H1 (cell line): Measurements from ENCODE around the gene NOC4L. TPM values are rescaled to one million over a fixed set of nuclear protein-coding genes. Genes with fewer than 3 reads are reported as not detected.

ENCODE experiments used
- CTCF ChIA-PET: fragments of 300-600 bp; sonication (Branson Sonifier 250); formaldehyde crosslinking; loops from one replicate; lab custom pipeline; 2021; ENCODE audit not compliant: partially characterized antibody; lab: Charles Lee
- POLR2A ChIA-PET: fragments of 300-600 bp; sonication (Branson Sonifier 250); formaldehyde crosslinking; loops from one replicate; lab custom pipeline; 2021; ENCODE audit warnings: inconsistent platforms; ENCODE audit not compliant: partially characterized antibody; lab: Charles Lee
- DNase-seq, 2 experiments: peaks; one replicate each; pipeline versions ENCODE4 v3.0.0 to v3.0.0-alpha.2; 2010 to 2022; ENCODE audit warnings: low spot score in 2 of 2, low read depth in 1 of 2, mixed read lengths in 1 of 2
- FAIRE-seq: peaks from 2 replicates; lab custom pipeline; 2011; peaks lifted over from hg19 to GRCh38; lab: Jason Lieb, UNC
- H2AFZ ChIP-seq: 2 replicates; pipeline ENCODE4 v1.8.1; 2012; ENCODE audit warnings: low read length, inconsistent platforms
- H2AK5ac ChIP-seq: 2 replicates; pipeline ENCODE4 v1.6.1; 2013; ENCODE audit warnings: low read depth, low read length
- H2BK120ac ChIP-seq: replicated peaks from 2 replicates; pipeline ENCODE3; 2013; ENCODE audit warnings: low read depth, low read length, inconsistent platforms
- H2BK12ac ChIP-seq: 2 replicates; pipeline ENCODE4 v1.6.1; 2013; ENCODE audit warnings: low read depth, low read length
- H2BK15ac ChIP-seq: 2 replicates; pipeline ENCODE4 v1.6.1; 2013; ENCODE audit warnings: low read length
- H2BK20ac ChIP-seq: 2 replicates; pipeline ENCODE4 v1.6.1; 2013; ENCODE audit warnings: low read length
- H2BK5ac ChIP-seq: 2 replicates; pipeline ENCODE4 v1.6.1; 2013; ENCODE audit warnings: low read depth, low read length
- H3K14ac ChIP-seq: 2 replicates; pipeline ENCODE4 v1.6.1; 2013; ENCODE audit warnings: inconsistent platforms; ENCODE audit not compliant: insufficient read length
- H3K18ac ChIP-seq: 2 replicates; pipeline ENCODE4 v1.6.1; 2013; ENCODE audit warnings: low read length; ENCODE audit errors: extremely low read depth
- H3K23ac ChIP-seq: 2 replicates; pipeline ENCODE4 v1.6.1; 2013; ENCODE audit warnings: inconsistent platforms; ENCODE audit not compliant: insufficient read length
- H3K23me2 ChIP-seq: 2 replicates; pipeline ENCODE4 v1.6.1; 2013; ENCODE audit warnings: low read depth, low read length
- H3K27ac ChIP-seq: 2 replicates; pipeline ENCODE4 v1.6.1; 2011; ENCODE audit warnings: low read depth, low read length, inconsistent platforms
- H3K27me3 ChIP-seq, 4 experiments: replicated peaks in 1 of 4; 1 replicate in 1 of 4; 2 replicates in 3 of 4; pipeline versions ENCODE4 v1.6.1 to v1.8.1; 2011 to 2013; ENCODE audit warnings: low read length in 3 of 4, mild to moderate bottlenecking in 3 of 4, inconsistent platforms in 2 of 4, mixed read lengths in 2 of 4, moderate library complexity in 1 of 4; ENCODE audit not compliant: control insufficient read depth in 3 of 4, insufficient read depth in 3 of 4; ENCODE audit errors: extremely low read depth in 1 of 4
- H3K36me3 ChIP-seq, 4 experiments: 2 replicates each; pipeline versions ENCODE4 v1.6.1 to v1.8.1; 2011 to 2013; ENCODE audit warnings: mild to moderate bottlenecking in 4 of 4, low read length in 3 of 4, moderate library complexity in 2 of 4, control low read depth in 1 of 4, inconsistent platforms in 1 of 4; ENCODE audit not compliant: insufficient read depth in 4 of 4, control insufficient read depth in 2 of 4
- H3K4ac ChIP-seq: replicated peaks from 2 replicates; pipeline ENCODE3; 2013; ENCODE audit warnings: low read length, low read depth, mixed read lengths, inconsistent platforms; ENCODE audit not compliant: insufficient read length
- H3K4me1 ChIP-seq, 4 experiments: replicated peaks in 1 of 4; 1 replicate in 1 of 4; 2 replicates in 3 of 4; pipeline versions ENCODE4 v1.6.1 to v1.8.1; 2011 to 2013; ENCODE audit warnings: low read length in 3 of 4, inconsistent platforms in 2 of 4, mixed read lengths in 1 of 4; ENCODE audit not compliant: insufficient read depth in 4 of 4, control insufficient read depth in 3 of 4
- H3K4me2 ChIP-seq, 2 experiments: 2 replicates each; pipeline versions ENCODE4 v1.6.1 to v1.8.1; 2011 to 2013; ENCODE audit warnings: low read depth in 2 of 2, low read length in 2 of 2, control low read depth in 1 of 2, inconsistent platforms in 1 of 2, mild to moderate bottlenecking in 1 of 2; ENCODE audit not compliant: insufficient read depth in 1 of 2
- H3K4me3 ChIP-seq, 4 experiments: fragments of 200-600, 300-600 bp in 1 of 4; sonication (generic), shearing (Covaris generic), sonication (Bioruptor Twin) in 1 of 4; 2 replicates each; pipeline versions ENCODE4 v1.5.1 to v1.8.1; 2011 to 2016; ENCODE audit warnings: low read length in 4 of 4, low read depth in 3 of 4, control low read depth in 2 of 4, inconsistent platforms in 2 of 4, mild to moderate bottlenecking in 2 of 4, mixed read lengths in 1 of 4, moderate library complexity in 1 of 4; ENCODE audit not compliant: insufficient read depth in 2 of 4; ENCODE audit errors: extremely low read depth in 1 of 4
- H3K56ac ChIP-seq: replicated peaks from 2 replicates; pipeline ENCODE3; 2013; ENCODE audit warnings: low read depth, mild to moderate bottlenecking, mixed read lengths, low read length, inconsistent platforms; ENCODE audit not compliant: insufficient read length
- H3K79me1 ChIP-seq: 2 replicates; pipeline ENCODE4 v1.6.1; 2013; ENCODE audit warnings: low read depth, low read length, control low read depth
- H3K79me2 ChIP-seq, 2 experiments: 2 replicates each; pipeline versions ENCODE4 v1.6.1 to v1.8.1; 2012 to 2013; ENCODE audit warnings: low read length in 2 of 2, mild to moderate bottlenecking in 2 of 2, inconsistent platforms in 1 of 2; ENCODE audit not compliant: insufficient read depth in 2 of 2, control insufficient read depth in 1 of 2
- H3K9ac ChIP-seq, 4 experiments: replicated peaks in 1 of 4; 1 replicate in 1 of 4; 2 replicates in 3 of 4; pipeline versions ENCODE4 v1.6.1 to v1.8.1; 2011 to 2013; ENCODE audit warnings: low read depth in 3 of 4, low read length in 3 of 4, control low read depth in 2 of 4, mild to moderate bottlenecking in 2 of 4, moderate library complexity in 2 of 4, inconsistent platforms in 1 of 4; ENCODE audit errors: extremely low read depth in 1 of 4
- H3K9me3 ChIP-seq, 2 experiments: 2 replicates each; pipeline versions ENCODE4 v1.6.1 to v1.8.1; 2012 to 2013; ENCODE audit warnings: mild to moderate bottlenecking in 2 of 2, moderate library complexity in 2 of 2, control low read depth in 1 of 2, inconsistent platforms in 1 of 2, low read depth in 1 of 2, low read length in 1 of 2, mixed read lengths in 1 of 2; ENCODE audit not compliant: insufficient read depth in 2 of 2
- H4K20me1 ChIP-seq, 2 experiments: replicated peaks in 1 of 2; 2 replicates each; pipeline versions ENCODE3 to v1.8.1; 2011 to 2013; ENCODE audit warnings: inconsistent platforms in 2 of 2, low read length in 2 of 2, mild to moderate bottlenecking in 1 of 2; ENCODE audit not compliant: insufficient read depth in 2 of 2, control insufficient read depth in 1 of 2
- H4K5ac ChIP-seq: 2 replicates; pipeline ENCODE4 v1.6.1; 2013; ENCODE audit warnings: low read length, low read depth, mixed read lengths, inconsistent platforms; ENCODE audit not compliant: insufficient read length
- H4K8ac ChIP-seq: 2 replicates; pipeline ENCODE4 v1.8.0; 2013; ENCODE audit warnings: mild to moderate bottlenecking, moderate library complexity, low read length, inconsistent platforms; ENCODE audit not compliant: insufficient read depth; ENCODE audit errors: extremely low read depth
- H4K91ac ChIP-seq: replicated peaks from 2 replicates; pipeline ENCODE3; 2013; ENCODE audit warnings: low read length, mixed read lengths, inconsistent platforms; ENCODE audit not compliant: insufficient read length
- ASH2L ChIP-seq: fragments of 200-600, 300-600 bp; sonication (generic); IDR thresholded peaks from one replicate; pipeline ENCODE4 v1.7.1; 2017; ENCODE audit warnings: low read length
- FOSL1 ChIP-seq: IDR thresholded peaks from 2 replicates; pipeline ENCODE4 v1.6.1; 2011; ENCODE audit warnings: mild to moderate bottlenecking, low read depth, low read length, moderate library complexity; ENCODE audit not compliant: insufficient read depth
- KDM1A ChIP-seq: fragments of 200-600, 300-600 bp; sonication (generic); IDR thresholded peaks from 2 replicates; pipeline ENCODE4 v1.7.1; 2016; ENCODE audit warnings: mild to moderate bottlenecking, low read length, borderline replicate concordance
- KDM5A ChIP-seq: fragments of 200-600 bp; IDR thresholded peaks from 2 replicates; pipeline ENCODE4 v1.7.1; 2012; ENCODE audit warnings: mild to moderate bottlenecking, low read length, inconsistent platforms, mixed read lengths
- PHF8 ChIP-seq: fragments of 200-600 bp; sonication (generic); conservative IDR thresholded peaks from 2 replicates; pipeline ENCODE4 v1.7.1; 2012; ENCODE audit warnings: low read depth, mild to moderate bottlenecking, inconsistent platforms, low read length, moderate library complexity
- POLR2A ChIP-seq, 2 experiments: IDR thresholded peaks; 1 replicate in 1 of 2; 2 replicates in 1 of 2; pipeline ENCODE4 v1.6.1; 2011; ENCODE audit warnings: low read depth in 2 of 2, low read length in 2 of 2, mild to moderate bottlenecking in 2 of 2; ENCODE audit errors: control extremely low read depth in 1 of 2
- RFX5 ChIP-seq: IDR thresholded peaks from 2 replicates; pipeline ENCODE4 v1.6.1; 2011; ENCODE audit warnings: low read depth, low read length, improper control_type of control experiment, borderline replicate concordance
- SP2 ChIP-seq: IDR thresholded peaks from 2 replicates; pipeline ENCODE4 v1.6.1; 2012; ENCODE audit warnings: mild to moderate bottlenecking, low read length, inconsistent platforms
- SP4 ChIP-seq: IDR thresholded peaks from 2 replicates; pipeline ENCODE4 v1.6.1; 2012; ENCODE audit warnings: low read length, inconsistent platforms
- SUZ12 ChIP-seq: fragments of 200-600 bp; sonication (generic); IDR thresholded peaks from 2 replicates; pipeline ENCODE4 v1.6.1; 2012; ENCODE audit warnings: mild to moderate bottlenecking, inconsistent platforms, low read length, moderate library complexity, mixed read lengths
- TCF12 ChIP-seq: IDR thresholded peaks from 2 replicates; pipeline ENCODE4 v1.6.1; 2011; ENCODE audit warnings: low read depth, mild to moderate bottlenecking, low read length
- TEAD4 ChIP-seq: IDR thresholded peaks from 2 replicates; pipeline ENCODE4 v1.6.1; 2012; ENCODE audit warnings: low read depth, low read length, inconsistent platforms, mixed read lengths
- WGBS, 2 experiments: shearing (Covaris generic) in 1 of 2; methylation state at CpG; one replicate each; pipeline versions ENCODE4 v1.1.6 to v1.1.7; 2013 to 2015; ENCODE audit warnings: low lambda C conversion rate in 2 of 2, mixed read lengths in 2 of 2, inconsistent platforms in 1 of 2, low coverage in 1 of 2, missing lambda C conversion rate in 1 of 2; ENCODE audit not compliant: insufficient replicate concordance in 2 of 2, insufficient coverage in 1 of 2, insufficient read length in 1 of 2; ENCODE audit errors: extremely low coverage in 1 of 2, missing lambda C conversion rate in 1 of 2; 5-methylcytosine and 5-hydroxymethylcytosine counted together
- polyA plus RNA-seq, 7 experiments: library from polyadenylated mRNA; depleted of rRNA in 3 of 7; stranded (reverse) in 5 of 7; unstranded in 2 of 7; fragments of >200 nt in 5 of 7; fragments of 200-250 nt in 2 of 7; gene quantifications; 1 replicate in 5 of 7; 2 replicates in 1 of 7; 4 replicates in 1 of 7; pipeline versions ENCODE4 v1.2.1 to v1.2.3, GENCODE V29; 2011 to 2013; ENCODE audit warnings: missing spikeins in 2 of 7, mixed read lengths in 2 of 7
- total RNA-seq: library from RNA; stranded (reverse); fragmentation: NEBNext Ultra II Directional; extraction: Animal tissue kit (Norgen Biotek cat#: 25700); gene quantifications from 2 replicates; pipeline ENCODE4 v1.2.1, GENCODE V29; 2021
- TF ChIP-seq, protein P1 (sequence below): IDR thresholded peaks from 2 replicates; pipeline ENCODE4 v1.6.1; 2012; ENCODE audit warnings: low read length, inconsistent platforms

NOC4L gene
- total and polyA plus RNA-seq, 2 of the 8 experiments (the other 6 are each of a cell fraction or from before 2014, with no cell fraction given) = 26.8 to 40.3 TPM

DNA sequence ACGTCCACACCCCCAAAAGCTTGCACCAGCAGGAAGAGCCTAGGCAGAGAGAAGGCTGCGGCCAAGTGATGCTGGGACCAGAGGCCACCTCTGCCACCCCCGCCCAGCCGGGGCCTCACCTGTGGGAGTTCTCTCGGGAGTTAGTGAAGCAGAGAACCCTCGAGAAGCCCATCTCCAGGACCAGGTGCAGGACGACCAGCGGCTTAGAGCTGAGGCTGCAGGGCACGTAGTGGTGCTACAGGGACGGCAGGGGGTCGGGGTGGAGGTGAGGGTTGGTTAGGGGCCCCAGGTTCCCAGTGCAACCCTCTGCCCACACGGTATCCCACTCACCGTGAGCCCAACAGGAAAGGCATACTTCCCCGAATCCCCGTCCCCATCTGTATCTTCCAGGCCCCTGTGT, 3.8 kb upstream of the NOC4L start:
- no peak for FAIRE-seq
- ChIA-PET POLR2A (interaction anchor here (1.0 to 2.8 kb wide), 2 partner anchors 14 to 112 kb away, joined by 3 to 9 read pairs; no protein-coding TSS in a partner anchor), CTCF (interaction anchor here (1.0 to 1.4 kb wide), 3 partner anchors 13 to 59 kb away, joined by 3 to 4 read pairs (median 3); no protein-coding TSS in a partner anchor)
- H2BK15ac ChIP-seq = no peak overlapping the region
- peaks cover 0 to 15% (median 4%) of the 10 kb centered on the region in 4 experiments; a peak in 5 of 7 replicates for H3K4me1 ChIP-seq
- H3K23ac ChIP-seq = no peak overlapping the region
- H3K4me3 ChIP-seq = no peak overlapping the region
- no peak overlapping the region for H4K8ac ChIP-seq
- peaks cover 0 to 4% (median 1%) of the 10 kb centered on the region in 4 experiments; a peak in 2 of 7 replicates for H3K27me3 ChIP-seq
- H4K5ac ChIP-seq = no peak overlapping the region
- no peaks in the 10 kb centered on the region for H3K9me3 ChIP-seq
- H4K91ac ChIP-seq = no peak overlapping the region
- 84% methylated on average over 7 of the region's 15 CpGs; no CpG with 5 or more reads in 1 of the 2 experiments for WGBS, 2 experiments
- no peak overlapping the region for H2AFZ ChIP-seq
- H3K27ac ChIP-seq = no peak overlapping the region
- no peak overlapping the region for H3K18ac ChIP-seq
- H3K9ac ChIP-seq = no peak overlapping the region
- peaks cover 11 to 20% of the 10 kb centered on the region in 2 experiments for H4K20me1 ChIP-seq
- H3K23me2 ChIP-seq = peaks cover 13% of the 10 kb centered on the region; the same call in 1 of the 2 replicates
- no peak overlapping the region for H2BK120ac ChIP-seq
- H3K4ac ChIP-seq = no peak overlapping the region
- H3K56ac ChIP-seq = no peak overlapping the region
- H2BK5ac ChIP-seq = no peak overlapping the region
- H2BK20ac ChIP-seq = no peak overlapping the region
- no peak overlapping the region for H3K4me2 ChIP-seq
- no peak for DNase-seq
- H2BK12ac ChIP-seq = no peak overlapping the region
- peaks cover 12 to 32% (median 27%) of the 10 kb centered on the region in 4 experiments; a peak in 6 of 8 replicates for H3K36me3 ChIP-seq
- H3K79me2 ChIP-seq = peaks cover 4 to 28% of the 10 kb centered on the region in 2 experiments; a peak in 3 of 4 replicates
- H3K79me1 ChIP-seq = peaks cover 18% of the 10 kb centered on the region
- H2AK5ac ChIP-seq = no peak overlapping the region
- no peak overlapping the region for H3K14ac ChIP-seq
- TF ChIP-seq TCF12 (no peak), PHF8 (no peak), POLR2A (IDR thresholded peaks at IDR 0.05; ENCODE audit: control extremely low read depth in 1 of 2, low read depth in 2 of 2, low read length in 2 of 2) (no peak), RFX5 (no peak), KDM5A (no peak), KDM1A (no peak), ASH2L (no peak), FOSL1 (no peak), SP4 (no peak), TEAD4 (no peak), SP2 (no peak), SUZ12 (no peak)
- TF ChIP-seq, protein P1, sequence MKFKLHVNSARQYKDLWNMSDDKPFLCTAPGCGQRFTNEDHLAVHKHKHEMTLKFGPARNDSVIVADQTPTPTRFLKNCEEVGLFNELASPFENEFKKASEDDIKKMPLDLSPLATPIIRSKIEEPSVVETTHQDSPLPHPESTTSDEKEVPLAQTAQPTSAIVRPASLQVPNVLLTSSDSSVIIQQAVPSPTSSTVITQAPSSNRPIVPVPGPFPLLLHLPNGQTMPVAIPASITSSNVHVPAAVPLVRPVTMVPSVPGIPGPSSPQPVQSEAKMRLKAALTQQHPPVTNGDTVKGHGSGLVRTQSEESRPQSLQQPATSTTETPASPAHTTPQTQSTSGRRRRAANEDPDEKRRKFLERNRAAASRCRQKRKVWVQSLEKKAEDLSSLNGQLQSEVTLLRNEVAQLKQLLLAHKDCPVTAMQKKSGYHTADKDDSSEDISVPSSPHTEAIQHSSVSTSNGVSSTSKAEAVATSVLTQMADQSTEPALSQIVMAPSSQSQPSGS = no peak
